ENCODE results near the gene STYX.

DNA sequence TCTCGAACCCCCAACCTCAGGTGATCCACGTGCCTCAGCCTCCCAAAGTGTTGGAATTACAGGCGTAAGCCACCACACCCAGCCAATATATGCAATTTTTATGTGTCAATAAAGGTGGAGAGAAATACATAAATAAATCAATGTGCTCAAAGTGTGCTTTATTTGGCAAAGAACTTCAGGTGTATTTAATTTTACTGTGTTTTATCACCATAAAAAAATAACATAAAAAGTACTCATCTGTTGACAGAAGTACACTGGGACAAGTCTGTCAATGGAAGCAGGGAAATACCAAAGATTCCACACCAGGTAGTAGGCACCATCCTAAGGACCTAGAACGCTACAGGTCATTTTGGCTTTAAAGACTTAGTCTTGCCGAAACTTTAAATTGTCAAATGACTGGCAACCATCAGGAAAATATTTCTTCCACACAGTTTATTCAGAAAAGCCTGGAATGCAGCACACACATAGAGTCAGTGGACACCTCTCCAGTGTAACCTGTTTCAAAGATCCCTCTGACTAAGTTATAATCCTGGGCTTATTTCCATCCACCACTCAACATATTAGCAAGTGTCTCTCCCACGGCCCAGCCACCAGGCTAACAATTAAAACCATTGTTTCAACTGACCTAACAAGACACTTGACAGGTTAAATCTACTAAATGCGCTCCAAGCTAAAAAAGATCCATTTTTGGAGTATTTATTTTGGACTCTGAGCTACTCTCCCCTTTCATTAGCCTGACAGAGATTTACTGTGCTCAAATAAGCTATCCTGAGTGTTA, 38.8 kb upstream of the STYX start:
- TF ChIP-seq POLR2AphosphoS5 (IDR thresholded peaks at IDR 0.05) (no peak), POLR2A (IDR thresholded peaks at IDR 0.05) (no peak), EP300 (IDR thresholded peaks at IDR 0.05) (no peak)
- TF ChIP-seq, protein P1, sequence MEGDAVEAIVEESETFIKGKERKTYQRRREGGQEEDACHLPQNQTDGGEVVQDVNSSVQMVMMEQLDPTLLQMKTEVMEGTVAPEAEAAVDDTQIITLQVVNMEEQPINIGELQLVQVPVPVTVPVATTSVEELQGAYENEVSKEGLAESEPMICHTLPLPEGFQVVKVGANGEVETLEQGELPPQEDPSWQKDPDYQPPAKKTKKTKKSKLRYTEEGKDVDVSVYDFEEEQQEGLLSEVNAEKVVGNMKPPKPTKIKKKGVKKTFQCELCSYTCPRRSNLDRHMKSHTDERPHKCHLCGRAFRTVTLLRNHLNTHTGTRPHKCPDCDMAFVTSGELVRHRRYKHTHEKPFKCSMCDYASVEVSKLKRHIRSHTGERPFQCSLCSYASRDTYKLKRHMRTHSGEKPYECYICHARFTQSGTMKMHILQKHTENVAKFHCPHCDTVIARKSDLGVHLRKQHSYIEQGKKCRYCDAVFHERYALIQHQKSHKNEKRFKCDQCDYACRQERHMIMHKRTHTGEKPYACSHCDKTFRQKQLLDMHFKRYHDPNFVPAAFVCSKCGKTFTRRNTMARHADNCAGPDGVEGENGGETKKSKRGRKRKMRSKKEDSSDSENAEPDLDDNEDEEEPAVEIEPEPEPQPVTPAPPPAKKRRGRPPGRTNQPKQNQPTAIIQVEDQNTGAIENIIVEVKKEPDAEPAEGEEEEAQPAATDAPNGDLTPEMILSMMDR (IDR thresholded peaks at IDR 0.05): no peak
